HepG2 (cell line): Measurements from ENCODE around the gene FOXA1. TPM values are rescaled to one million over a fixed set of nuclear protein-coding genes. Genes with fewer than 3 reads are reported as not detected.

Source experiments
- CREB3 ChIP-seq: sonication (generic); formaldehyde crosslinking; IDR thresholded peaks from 2 replicates; pipeline ENCODE4 v1.5.0; 2020; ENCODE audit warnings: missing genetic modification reagents
- ELF1 ChIP-seq: sonication (generic); formaldehyde crosslinking; IDR thresholded peaks from 2 replicates; pipeline ENCODE4 v1.4.0; 2020; ENCODE audit warnings: missing genetic modification reagents
- ISX ChIP-seq: sonication (generic); formaldehyde crosslinking; conservative IDR thresholded peaks from 2 replicates; pipeline ENCODE4 v1.5.0; 2020; ENCODE audit warnings: missing genetic modification reagents
- MBD4 ChIP-seq: IDR thresholded peaks from 2 replicates; pipeline ENCODE4 v1.6.1; 2012; ENCODE audit warnings: low read length, inconsistent platforms, borderline replicate concordance
- MYC ChIP-seq: sonication (generic); formaldehyde crosslinking; IDR thresholded peaks from 2 replicates; pipeline ENCODE4 v1.9.0; 2021; ENCODE audit warnings: missing genetic modification reagents, borderline replicate concordance
- NFYC ChIP-seq: IDR thresholded peaks from 2 replicates; pipeline ENCODE4 v1.6.1; 2016; ENCODE audit warnings: missing genetic modification reagents, missing compliant biosample characterization
- NKX3-1 ChIP-seq: sonication (generic); formaldehyde crosslinking; IDR thresholded peaks from 2 replicates; pipeline ENCODE4 v1.5.0; 2020; ENCODE audit warnings: missing genetic modification reagents
- PLSCR1 ChIP-seq: sonication (generic); formaldehyde crosslinking; IDR thresholded peaks from 2 replicates; pipeline ENCODE4 v1.5.0; 2020; ENCODE audit warnings: missing genetic modification reagents, mild to moderate bottlenecking, borderline replicate concordance
- SALL1 ChIP-seq: sonication (generic); formaldehyde crosslinking; IDR thresholded peaks from 2 replicates; pipeline ENCODE4 v1.8.0; 2022; ENCODE audit warnings: mild to moderate bottlenecking, missing genetic modification reagents
- SMAD1 ChIP-seq: sonication (generic); formaldehyde crosslinking; IDR thresholded peaks from 2 replicates; pipeline ENCODE4 v1.4.0; 2020; ENCODE audit warnings: missing genetic modification reagents, low read depth, mild to moderate bottlenecking, borderline replicate concordance
- TFDP2 ChIP-seq: sonication (generic); formaldehyde crosslinking; IDR thresholded peaks from 2 replicates; pipeline ENCODE4 v1.4.0; 2020; ENCODE audit warnings: missing genetic modification reagents
- ZFYVE20 ChIP-seq: sonication (generic); formaldehyde crosslinking; IDR thresholded peaks from 2 replicates; pipeline ENCODE4 v1.8.0; 2023; ENCODE audit warnings: low read depth, mild to moderate bottlenecking, moderate library complexity, missing genetic modification reagents, borderline replicate concordance
- ZNF687 ChIP-seq: sonication (generic); formaldehyde crosslinking; IDR thresholded peaks from 2 replicates; pipeline ENCODE4 v1.5.1; 2020; ENCODE audit warnings: mild to moderate bottlenecking, missing genetic modification reagents, moderate library complexity
- ZNF710 ChIP-seq: sonication (generic); formaldehyde crosslinking; IDR thresholded peaks from 2 replicates; pipeline ENCODE4 v1.5.0; 2020; ENCODE audit warnings: mild to moderate bottlenecking, missing genetic modification reagents, borderline replicate concordance
- ZNF75D ChIP-seq: sonication (generic); formaldehyde crosslinking; IDR thresholded peaks from 2 replicates; pipeline ENCODE4 v1.8.1; 2023; ENCODE audit warnings: missing genetic modification reagents, mild to moderate bottlenecking, borderline replicate concordance
- ZNF839 ChIP-seq: sonication (generic); formaldehyde crosslinking; IDR thresholded peaks from 2 replicates; pipeline ENCODE4 v1.4.0; 2020; ENCODE audit warnings: missing genetic modification reagents, mild to moderate bottlenecking, borderline replicate concordance
- polyA plus RNA-seq, 8 experiments: library from polyadenylated mRNA; depleted of rRNA in 3 of 8; stranded (reverse) in 7 of 8; unstranded in 1 of 8; fragments of >200 nt; fragmentation: Illumina TruSeq in 4 of 8; extraction: Trizol in 4 of 8; gene quantifications; 2 replicates each; pipeline versions ENCODE4 v1.2.1 to v1.2.3, GENCODE V29; 2011 to 2016; ENCODE audit warnings: low read depth in 4 of 8, missing spikeins in 1 of 8, mixed read lengths in 1 of 8; ENCODE audit not compliant: insufficient read depth in 1 of 8
- total RNA-seq, 5 experiments: library from RNA; depleted of rRNA; stranded (reverse); fragments of >200 nt; fragmentation: Illumina TruSeq; extraction: Trizol; gene quantifications; 2 replicates each; pipeline ENCODE4 v1.2.3, GENCODE V29; 2016; ENCODE audit warnings: low read depth in 1 of 5

The FOXA1 gene
- total and polyA plus RNA-seq, 2 of the 13 experiments (the other 11 are each of a cell fraction or from before 2014, with no cell fraction given): 43.4 to 58.6 TPM

- TF ChIP-seq ZNF710 (CRISPR knock-in tag) (no peak; the same call in 1 of the 2 replicates), ZFYVE20 (CRISPR knock-in tag) (no peak), NKX3-1 (peak; percentile 77; the same call in 1 of the 2 replicates), SMAD1 (CRISPR knock-in tag) (peak; percentile 92; the same call in 1 of the 2 replicates), ISX (peak; percentile 91), ZNF75D (peak; percentile 84; the same call in 1 of the 2 replicates), NFYC (CRISPR knock-in tag) (no peak), ELF1 (CRISPR knock-in tag) (peak; percentile 64), SALL1 (CRISPR knock-in tag) (peak; percentile 95), TFDP2 (CRISPR knock-in tag) (peak; percentile 97), ZNF839 (CRISPR knock-in tag) (peak; percentile 88), MBD4 (no peak), CREB3 (CRISPR knock-in tag) (peak; percentile 97), MYC (peak; percentile 97), PLSCR1 (CRISPR knock-in tag) (peak; percentile 92; the same call in 1 of the 2 replicates), ZNF687 (CRISPR knock-in tag) (peak; percentile 99)
These were observed 966 bp upstream of the FOXA1 start (continued) for GRCh38 chr14:37595809-37596621.
